Measurements from ENCODE around the gene CDC42EP4.

CDC42EP4 gene

GRCh38 chr17:73293480-73293911, 18.3 kb downstream of the CDC42EP4 start:
- DNase-seq: no peak

- DNase-seq: no peak
These were observed 18.8 kb downstream of the CDC42EP4 start for GRCh38 chr17:73293031-73293430.

- DNase-seq: no peak
These were observed 19.7 kb downstream of the CDC42EP4 start for GRCh38 chr17:73292031-73292531.

GRCh38 chr17:73291260-73291801, 20.5 kb downstream of the CDC42EP4 start:
- no peak for DNase-seq

- DNase-seq: no peak
These were observed 21.2 kb downstream of the CDC42EP4 start for GRCh38 chr17:73290399-73291259.

GRCh38 chr17:73289549-73290254, 22.1 kb downstream of the CDC42EP4 start:
- DNase-seq: no peak

- no peak for DNase-seq
These were observed 23.1 kb downstream of the CDC42EP4 start for GRCh38 chr17:73288534-73289302.

GRCh38 chr17:73286863-73287296, 24.9 kb downstream of the CDC42EP4 start:
- no peak for DNase-seq

GRCh38 chr17:73285916-73286862, 25.6 kb downstream of the CDC42EP4 start:
- no peak for DNase-seq

- DNase-seq: no peak
These were observed 26.2 kb downstream of the CDC42EP4 start for GRCh38 chr17:73285603-73285908.

GRCh38 chr17:73284906-73285602, 26.7 kb downstream of the CDC42EP4 start:
- no peak for DNase-seq

- DNase-seq: no peak
These were observed 27.4 kb downstream of the CDC42EP4 start for GRCh38 chr17:73284354-73284753.

- DNase-seq: no peak
These were observed 27.9 kb downstream of the CDC42EP4 start for GRCh38 chr17:73283841-73284282.

- no peak for DNase-seq
These were observed 28.6 kb downstream of the CDC42EP4 start for GRCh38 chr17:73283250-73283649.

GRCh38 chr17:73282629-73283028, 29.2 kb downstream of the CDC42EP4 start:
- no peak for DNase-seq

- DNase-seq: no peak
These were observed 29.9 kb downstream of the CDC42EP4 start for GRCh38 chr17:73281928-73282327.

GRCh38 chr17:73280191-73280590, 31.6 kb downstream of the CDC42EP4 start:
- no peak for DNase-seq

- no peak for DNase-seq
These were observed 32.1 kb downstream of the CDC42EP4 start for GRCh38 chr17:73279704-73280103.

GRCh38 chr17:73278465-73279453, 33.0 kb downstream of the CDC42EP4 start:
- DNase-seq: peak; percentile 55

GRCh38 chr17:73278049-73278464, 33.7 kb downstream of the CDC42EP4 start:
- no peak for DNase-seq
